GM12873 (cell line): ENCODE measurements around the gene WNT2.

Experiments used
- TF ChIP-seq, protein P1 (sequence below): IDR thresholded peaks from 2 replicates; pipeline ENCODE4 v1.5.1; 2012; ENCODE audit warnings: low read depth, mild to moderate bottlenecking, moderate library complexity, low read length, control low read depth; ENCODE audit not compliant: insufficient read depth; ENCODE audit errors: missing control alignments

Gene WNT2

DNA sequence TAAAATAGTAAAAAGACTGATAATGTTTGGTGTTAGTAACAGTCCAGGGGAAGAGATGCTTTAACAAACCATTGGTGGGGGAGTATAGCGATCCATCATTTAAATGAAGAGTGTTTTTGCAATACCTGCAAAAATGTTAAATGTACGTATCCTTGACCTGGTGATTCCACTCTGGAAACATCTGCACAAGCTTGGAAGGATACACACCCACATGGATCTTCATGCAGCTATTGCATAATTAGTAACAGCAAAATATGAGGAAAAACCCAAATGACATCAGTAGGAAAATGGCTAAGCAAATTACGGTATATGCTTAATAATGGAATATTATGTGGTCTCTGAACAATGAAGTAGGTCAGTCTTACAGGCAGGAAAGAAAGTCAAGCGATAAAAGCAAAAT is 20.5 kb downstream of the WNT2 start:
- TF ChIP-seq, protein P1, sequence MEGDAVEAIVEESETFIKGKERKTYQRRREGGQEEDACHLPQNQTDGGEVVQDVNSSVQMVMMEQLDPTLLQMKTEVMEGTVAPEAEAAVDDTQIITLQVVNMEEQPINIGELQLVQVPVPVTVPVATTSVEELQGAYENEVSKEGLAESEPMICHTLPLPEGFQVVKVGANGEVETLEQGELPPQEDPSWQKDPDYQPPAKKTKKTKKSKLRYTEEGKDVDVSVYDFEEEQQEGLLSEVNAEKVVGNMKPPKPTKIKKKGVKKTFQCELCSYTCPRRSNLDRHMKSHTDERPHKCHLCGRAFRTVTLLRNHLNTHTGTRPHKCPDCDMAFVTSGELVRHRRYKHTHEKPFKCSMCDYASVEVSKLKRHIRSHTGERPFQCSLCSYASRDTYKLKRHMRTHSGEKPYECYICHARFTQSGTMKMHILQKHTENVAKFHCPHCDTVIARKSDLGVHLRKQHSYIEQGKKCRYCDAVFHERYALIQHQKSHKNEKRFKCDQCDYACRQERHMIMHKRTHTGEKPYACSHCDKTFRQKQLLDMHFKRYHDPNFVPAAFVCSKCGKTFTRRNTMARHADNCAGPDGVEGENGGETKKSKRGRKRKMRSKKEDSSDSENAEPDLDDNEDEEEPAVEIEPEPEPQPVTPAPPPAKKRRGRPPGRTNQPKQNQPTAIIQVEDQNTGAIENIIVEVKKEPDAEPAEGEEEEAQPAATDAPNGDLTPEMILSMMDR, result no peak

DNA sequence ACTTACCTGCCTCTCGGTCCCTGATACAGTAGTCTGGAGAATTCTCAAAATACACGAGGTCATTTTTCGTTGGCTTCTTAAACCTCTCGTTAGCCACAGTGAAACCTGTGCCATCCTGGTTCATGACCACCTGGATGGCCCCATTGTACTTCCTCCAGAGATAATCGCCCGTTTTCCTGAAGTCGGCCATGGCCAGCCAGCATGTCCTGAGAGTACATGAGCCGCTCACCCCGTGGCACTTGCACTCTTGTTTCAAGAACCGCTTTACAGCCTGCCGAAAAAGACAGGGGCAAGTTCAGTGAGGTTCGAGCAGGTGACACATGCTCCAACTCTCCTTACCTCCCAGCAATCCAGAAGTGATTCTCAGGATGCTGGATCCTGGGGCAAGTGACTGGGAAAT is 25.3 kb downstream of the WNT2 start:
- TF ChIP-seq, protein P1, result no peak

DNA sequence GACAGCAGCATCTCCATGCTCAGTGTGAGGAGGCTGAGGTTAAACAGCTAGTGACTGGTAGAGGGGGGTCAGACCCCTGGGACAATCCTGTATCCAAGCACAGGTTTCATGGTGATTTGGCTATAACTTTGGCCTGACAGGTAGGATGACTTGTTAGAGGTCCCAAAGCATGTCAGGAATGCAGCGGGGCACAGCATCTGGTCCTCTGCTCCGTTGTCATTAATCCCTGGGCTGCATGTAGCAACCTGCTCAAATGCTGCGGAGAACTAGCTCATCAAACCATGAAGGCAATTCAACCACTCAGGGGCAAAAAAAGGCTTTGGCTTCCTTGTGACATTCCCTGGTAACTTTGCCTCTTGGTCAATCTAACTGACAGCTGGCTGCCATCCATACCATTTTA is 26.8 kb downstream of the WNT2 start:
- TF ChIP-seq, protein P1, result no peak

DNA sequence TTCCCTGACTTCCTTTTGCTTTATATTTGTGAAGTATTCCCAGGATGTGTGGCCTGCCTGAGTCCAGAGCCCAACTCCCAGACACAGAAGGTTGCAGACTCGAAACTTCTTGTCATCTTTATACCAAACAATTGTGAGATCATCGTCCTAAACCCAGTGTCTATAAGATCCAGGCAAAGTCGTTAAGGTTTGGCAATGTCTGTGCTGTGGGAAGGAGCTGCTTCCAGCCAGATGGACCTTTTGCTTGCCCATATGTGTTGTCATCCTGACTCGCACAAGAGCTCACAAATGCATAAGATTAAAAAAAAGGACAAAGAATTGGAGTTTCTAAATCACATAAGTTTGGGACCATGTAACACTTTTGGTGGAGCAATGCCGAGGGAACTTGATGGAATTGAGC is 37.0 kb downstream of the WNT2 start:
- TF ChIP-seq, protein P1, result no peak

DNA sequence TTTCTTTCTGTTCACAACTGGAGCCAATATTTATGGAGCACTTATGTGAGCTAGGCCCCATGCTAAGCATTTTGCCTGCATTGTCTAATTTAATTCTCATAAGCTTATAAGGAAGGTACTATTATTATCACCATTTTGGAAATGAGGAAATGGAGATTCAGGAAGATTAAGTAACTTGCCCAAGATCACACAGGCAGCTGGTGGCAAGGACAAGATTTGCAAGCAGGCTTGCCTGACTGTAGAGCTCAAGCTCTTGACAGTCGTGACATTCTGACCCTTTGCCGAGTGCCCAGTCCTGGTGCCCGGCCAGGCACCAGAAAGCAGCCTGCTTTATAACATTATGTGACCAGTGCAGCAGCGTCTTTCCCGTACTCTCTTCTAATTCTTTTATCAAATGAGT is 38.2 kb downstream of the WNT2 start:
- TF ChIP-seq, protein P1, result no peak

DNA sequence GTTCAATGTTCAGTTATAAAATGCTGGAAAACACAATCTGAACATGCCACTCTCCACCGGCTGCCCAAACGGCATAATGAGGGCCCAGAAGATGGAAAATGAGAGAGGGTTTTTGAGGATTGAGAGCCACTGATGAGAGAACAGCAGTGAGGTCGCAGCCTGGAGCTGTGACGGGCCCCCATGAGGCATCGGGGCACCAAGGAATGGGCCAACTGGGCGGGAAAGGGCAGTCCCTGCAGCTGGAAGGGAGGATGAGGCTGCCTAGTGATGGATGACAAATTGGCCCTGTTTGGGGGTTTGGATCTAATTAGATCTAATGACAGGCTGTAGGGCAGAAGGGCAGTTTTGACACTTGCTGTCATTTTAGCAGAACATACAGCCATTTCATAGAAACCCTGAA is 39.1 kb downstream of the WNT2 start:
- TF ChIP-seq, protein P1, result no peak

DNA sequence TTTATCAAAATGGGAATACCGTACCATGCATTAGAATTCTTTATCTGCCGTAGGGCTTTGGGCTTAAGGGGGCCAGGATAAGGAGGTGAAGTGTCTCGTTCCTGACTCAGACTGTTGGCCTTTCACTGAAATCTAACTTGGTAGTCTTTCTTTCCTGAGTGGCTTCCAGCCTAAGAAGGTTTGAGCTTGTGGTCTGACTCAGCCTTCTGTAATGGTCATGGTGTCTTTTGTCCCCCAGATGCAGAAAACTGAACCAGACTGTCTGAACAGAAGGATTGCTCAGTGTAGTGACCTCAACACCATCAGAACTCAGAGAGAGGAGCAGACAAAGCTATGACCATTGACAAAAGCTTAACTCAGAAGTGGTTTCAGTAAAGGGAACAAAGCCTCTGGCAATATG is 39.5 kb downstream of the WNT2 start:
- TF ChIP-seq, protein P1, result no peak
